ENCODE data around the gene SPI1.
"Not testable (repeated sequence)": the region's sequence is repeated elsewhere in the genome, so short reads cannot be mapped to it uniquely, and the experiment has no call there.

SPI1 gene

DNA sequence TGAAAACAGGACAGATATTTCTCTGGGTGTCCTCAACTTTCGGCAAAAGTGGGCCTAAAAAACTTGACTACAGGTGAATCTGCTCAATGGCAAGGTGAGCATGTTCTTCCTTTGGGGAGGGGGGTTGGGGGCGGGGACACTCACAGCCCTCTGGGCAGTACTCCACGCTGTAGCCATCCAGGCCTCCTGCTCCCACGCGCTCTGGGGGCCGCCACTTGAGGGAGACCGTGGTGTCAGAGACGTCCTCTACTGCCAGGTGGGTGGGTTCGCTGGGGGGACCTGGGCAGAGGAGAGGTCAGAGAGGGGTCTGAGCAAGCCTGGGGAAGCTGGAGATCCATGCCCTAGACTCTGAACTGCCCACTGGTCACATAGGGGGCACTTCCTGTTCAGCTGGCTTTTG lies 42.6 kb downstream of the SPI1 start:
- TF ChIP-seq, protein P1, sequence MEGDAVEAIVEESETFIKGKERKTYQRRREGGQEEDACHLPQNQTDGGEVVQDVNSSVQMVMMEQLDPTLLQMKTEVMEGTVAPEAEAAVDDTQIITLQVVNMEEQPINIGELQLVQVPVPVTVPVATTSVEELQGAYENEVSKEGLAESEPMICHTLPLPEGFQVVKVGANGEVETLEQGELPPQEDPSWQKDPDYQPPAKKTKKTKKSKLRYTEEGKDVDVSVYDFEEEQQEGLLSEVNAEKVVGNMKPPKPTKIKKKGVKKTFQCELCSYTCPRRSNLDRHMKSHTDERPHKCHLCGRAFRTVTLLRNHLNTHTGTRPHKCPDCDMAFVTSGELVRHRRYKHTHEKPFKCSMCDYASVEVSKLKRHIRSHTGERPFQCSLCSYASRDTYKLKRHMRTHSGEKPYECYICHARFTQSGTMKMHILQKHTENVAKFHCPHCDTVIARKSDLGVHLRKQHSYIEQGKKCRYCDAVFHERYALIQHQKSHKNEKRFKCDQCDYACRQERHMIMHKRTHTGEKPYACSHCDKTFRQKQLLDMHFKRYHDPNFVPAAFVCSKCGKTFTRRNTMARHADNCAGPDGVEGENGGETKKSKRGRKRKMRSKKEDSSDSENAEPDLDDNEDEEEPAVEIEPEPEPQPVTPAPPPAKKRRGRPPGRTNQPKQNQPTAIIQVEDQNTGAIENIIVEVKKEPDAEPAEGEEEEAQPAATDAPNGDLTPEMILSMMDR (IDR thresholded peaks at IDR 0.05): no peak
- no peak for DNase-seq (ENCODE audit: low spot score)
- Histone ChIP-seq H3K4me3 (no peak overlapping the region), H3K27ac (no peak overlapping the region)

DNA sequence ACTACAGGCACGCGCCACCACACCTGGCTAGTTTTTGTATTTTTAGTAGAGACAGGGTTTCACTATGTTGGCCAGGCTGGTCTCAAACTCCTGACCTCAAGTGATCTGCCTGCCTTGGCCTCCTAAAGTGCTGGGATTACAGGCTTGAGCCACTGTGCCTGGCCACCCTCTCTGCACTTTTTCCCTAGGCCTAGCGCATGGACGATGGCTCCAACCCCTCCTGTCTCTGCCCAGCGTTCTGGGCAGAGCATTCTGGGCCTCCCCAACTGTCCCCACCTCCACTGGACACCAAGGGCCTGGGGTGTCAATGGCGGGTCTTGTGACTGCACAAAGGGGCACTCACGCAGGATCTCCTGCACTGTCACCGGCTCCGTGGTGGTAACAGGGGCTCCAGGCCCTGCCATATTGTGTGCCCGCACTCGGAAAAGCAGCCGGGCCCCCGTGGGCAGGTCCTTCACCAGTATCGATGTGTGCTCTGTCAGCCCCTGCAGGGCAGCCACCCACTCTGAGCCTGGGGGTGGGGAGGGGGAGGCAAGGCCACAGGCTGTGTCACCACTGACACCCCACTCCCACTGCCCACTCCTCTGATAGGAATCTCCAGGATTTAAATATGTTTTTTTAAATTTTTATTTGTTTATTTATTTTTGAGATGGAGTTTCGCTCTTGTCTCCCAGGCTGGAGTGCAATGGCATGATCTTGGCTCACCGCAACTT lies 43.5 kb downstream of the SPI1 start:
- DNase-seq (ENCODE audit: low spot score); H3K27ac ChIP-seq; H3K4me3 ChIP-seq: not testable (repeated sequence)

DNA sequence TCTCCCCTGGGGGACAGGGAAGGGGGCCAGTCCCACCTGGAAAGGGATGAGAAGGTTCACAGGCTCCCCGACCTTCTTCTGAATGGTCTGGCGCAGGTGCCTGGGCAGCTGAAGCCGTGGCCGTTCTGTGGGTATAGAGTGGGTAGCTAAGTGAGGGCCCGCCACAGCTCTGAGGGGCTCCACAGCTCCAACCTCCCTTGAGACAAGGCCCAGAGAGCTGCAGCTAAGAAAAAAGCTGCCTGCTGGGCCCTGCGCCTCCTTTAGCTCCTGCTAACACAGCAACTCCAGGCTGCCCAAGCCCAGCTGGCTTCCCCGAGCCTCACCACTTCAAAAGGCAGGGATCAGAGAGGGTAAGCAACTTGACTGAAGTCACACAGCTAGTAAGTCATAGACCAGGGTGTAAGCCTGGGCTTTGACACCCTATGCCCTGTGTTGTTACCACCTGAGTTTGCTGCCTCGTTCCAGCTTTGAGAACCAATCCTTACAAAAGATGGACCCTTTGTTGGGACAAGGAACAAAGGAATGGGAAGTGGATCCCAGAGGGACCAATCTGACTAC lies 44.4 kb downstream of the SPI1 start:
- H3K27ac ChIP-seq: no peak overlapping the region
- no peak overlapping the region for H3K4me3 ChIP-seq
- TF ChIP-seq, protein P1 (IDR thresholded peaks at IDR 0.05): no peak
- no peak for DNase-seq (ENCODE audit: low spot score)

DNA sequence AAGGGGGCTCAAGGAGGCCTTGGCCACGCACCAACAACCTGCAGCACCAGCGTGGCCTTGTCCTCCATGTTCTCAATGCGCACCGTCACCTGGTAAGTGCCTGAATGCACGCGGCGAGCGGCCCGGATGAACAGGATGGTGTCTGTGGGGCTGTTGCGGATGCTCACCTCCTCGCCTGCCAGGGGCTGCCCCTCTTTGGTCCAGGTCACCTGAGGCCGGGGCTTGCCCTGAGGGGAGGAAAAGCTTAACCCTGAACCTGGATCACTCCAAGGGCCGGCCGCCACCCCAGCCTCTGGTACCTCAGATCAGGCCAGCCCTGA lies 44.9 kb downstream of the SPI1 start:
- no peak for DNase-seq (ENCODE audit: low spot score)
- no peak overlapping the region for H3K4me3 ChIP-seq
- TF ChIP-seq, protein P1 (IDR thresholded peaks at IDR 0.05): no peak
- H3K27ac ChIP-seq: no peak overlapping the region

DNA sequence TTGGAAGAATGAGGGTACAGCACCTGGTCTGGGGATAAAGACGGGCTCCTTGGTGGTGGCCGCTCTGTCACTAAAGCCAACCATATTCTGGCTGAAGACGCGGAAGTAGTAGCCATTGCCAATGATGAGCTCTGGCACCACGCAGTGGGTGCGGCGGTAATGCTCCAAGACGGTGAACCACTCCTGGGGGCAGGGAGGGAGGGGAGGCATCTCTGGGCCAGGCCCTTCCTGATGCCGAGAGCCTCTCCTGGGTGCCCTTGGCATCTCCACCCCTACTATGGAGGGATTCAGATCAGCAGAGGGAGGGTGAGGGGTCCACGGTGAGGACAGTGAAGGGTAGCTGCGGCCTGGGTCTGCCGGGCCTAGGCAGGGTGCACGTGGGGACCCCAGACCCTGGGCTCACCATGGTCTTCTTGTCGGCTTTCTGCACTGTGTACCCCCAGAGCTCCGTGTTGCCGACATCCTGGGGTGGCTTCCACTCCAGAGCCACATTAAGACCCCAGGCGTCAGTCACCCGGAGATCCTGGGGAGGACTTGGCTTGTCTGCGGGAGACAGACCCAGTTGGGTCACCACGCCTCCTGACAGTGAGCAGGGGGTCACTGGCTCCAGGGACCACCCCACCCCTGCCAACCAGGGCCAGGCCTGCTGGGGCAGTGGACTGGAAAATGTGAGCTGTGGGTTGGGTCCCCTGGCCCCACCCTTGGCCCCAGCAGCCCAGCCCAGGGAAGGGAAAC lies 45.4 kb downstream of the SPI1 start:
- Histone ChIP-seq H3K27ac (no peak overlapping the region), H3K4me3 (no peak overlapping the region)
- DNase-seq (ENCODE audit: low spot score): no peak
- TF ChIP-seq, protein P1 (IDR thresholded peaks at IDR 0.05): no peak

DNA sequence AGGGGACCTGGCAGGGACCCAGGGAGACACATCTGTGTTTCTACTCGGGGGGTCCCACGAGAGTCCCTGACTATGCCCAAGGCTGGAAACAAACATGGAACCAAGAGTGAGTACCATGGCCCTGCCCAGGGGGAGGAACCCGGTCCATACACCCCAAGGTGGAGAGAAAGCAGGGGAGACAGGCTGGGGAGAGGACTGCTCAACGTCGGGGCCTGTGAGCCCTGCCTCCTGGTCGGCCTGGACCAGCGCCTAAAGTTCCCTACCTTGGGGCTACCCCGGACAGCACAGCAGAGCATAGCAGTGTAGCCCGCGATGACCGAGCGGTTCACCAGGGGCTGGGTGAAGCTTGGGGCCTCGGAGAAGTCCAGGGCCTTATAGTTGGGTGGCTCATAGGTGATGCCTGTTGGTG lies 46.0 kb downstream of the SPI1 start:
- TF ChIP-seq, protein P1 (IDR thresholded peaks at IDR 0.05): no peak
- Histone ChIP-seq H3K27ac (no peak overlapping the region), H3K4me3 (no peak overlapping the region)
- DNase-seq (ENCODE audit: low spot score): peak; percentile 62

DNA sequence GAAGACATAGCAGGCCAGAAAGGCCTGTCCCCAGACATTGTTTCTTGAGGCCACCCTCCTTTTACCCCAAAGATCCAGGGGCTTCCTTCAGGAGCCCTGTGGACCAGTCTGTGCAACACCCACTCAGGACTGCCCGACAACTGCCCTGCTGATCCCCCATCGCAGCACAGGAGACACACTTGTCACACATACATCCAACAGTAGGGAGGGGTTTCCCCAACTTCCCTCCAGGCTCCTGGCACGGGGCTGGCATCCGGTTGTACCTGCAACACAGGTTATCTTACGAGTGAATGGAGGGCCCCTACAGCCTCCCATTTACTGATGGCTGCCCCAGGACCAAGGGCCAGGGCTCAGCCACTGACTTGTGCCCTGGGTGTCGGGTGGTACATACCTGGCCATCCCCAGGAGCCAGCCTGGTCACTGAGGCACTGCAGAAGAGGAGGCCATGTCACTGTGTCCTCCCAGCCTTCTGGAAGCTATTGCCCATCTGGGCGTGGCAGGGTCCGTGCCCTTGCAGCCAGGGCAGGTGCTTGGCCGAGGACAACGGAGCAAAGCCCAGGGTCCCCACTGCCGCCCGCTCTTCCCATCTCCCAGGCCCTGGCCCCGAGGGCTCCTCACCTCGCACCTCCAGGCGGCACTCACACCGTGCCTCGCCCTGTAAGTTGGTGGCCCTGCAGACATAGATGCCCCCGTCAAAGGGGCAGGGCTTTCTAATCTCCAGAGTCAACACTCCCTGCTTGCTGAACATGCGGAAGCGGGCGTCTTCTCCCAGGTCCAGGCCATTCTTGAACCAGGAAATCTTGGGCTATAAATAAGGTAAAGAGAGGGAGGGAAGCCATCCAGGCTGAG lies 46.7 kb downstream of the SPI1 start:
- H3K4me3 ChIP-seq: no peak overlapping the region

More for the DNA sequence above, 46.7 kb downstream of the SPI1 start:
- peak; percentile 62 for DNase-seq (ENCODE audit: low spot score)
- TF ChIP-seq, protein P1 (IDR thresholded peaks at IDR 0.05): no peak
- H3K27ac ChIP-seq: no peak overlapping the region

All from coronary artery (tissue), 2 donors.